ENCODE results near the gene STUB1.

The STUB1 gene

GRCh38 chr16:693364-693763, 13.2 kb downstream of the STUB1 start:
- no peak overlapping the region for H3K27ac ChIP-seq

GRCh38 chr16:693766-694165, 13.6 kb downstream of the STUB1 start:
- Histone ChIP-seq H3K9me3 (ENCODE audit: severe bottlenecking) (no peaks in the 10 kb centered on the region), H3K27me3 (ENCODE audit: insufficient read depth, low read depth, severe bottlenecking) (no peaks in the 10 kb centered on the region), H3K4me3 (ENCODE audit: low read depth, low read length) (no peak overlapping the region), H3K27ac (no peak overlapping the region), H3K36me3 (peaks cover 11% of the 10 kb centered on the region)
- TF ChIP-seq CTCF (IDR thresholded peaks at IDR 0.05; ENCODE audit: low read depth, low read length) = no peak
- DNase-seq = no peak

More at GRCh38 chr16:693364-693763, 13.2 kb downstream of the STUB1 start:
- no peaks in the 10 kb centered on the region for H3K27me3 ChIP-seq (ENCODE audit: insufficient read depth, low read depth, severe bottlenecking)
- no peaks in the 10 kb centered on the region for H3K9me3 ChIP-seq (ENCODE audit: severe bottlenecking)
- no peak for TF ChIP-seq CTCF (IDR thresholded peaks at IDR 0.05; ENCODE audit: low read depth, low read length)
- no peak overlapping the region for H3K4me3 ChIP-seq (ENCODE audit: low read depth, low read length)
- DNase-seq = no peak
- peaks cover 11% of the 10 kb centered on the region for H3K36me3 ChIP-seq

GRCh38 chr16:694187-694862, 14.1 kb downstream of the STUB1 start:
- no peaks in the 10 kb centered on the region for H3K9me3 ChIP-seq (ENCODE audit: severe bottlenecking)
- no peaks in the 10 kb centered on the region for H3K27me3 ChIP-seq (ENCODE audit: insufficient read depth, low read depth, severe bottlenecking)
- no peak for TF ChIP-seq CTCF (IDR thresholded peaks at IDR 0.05; ENCODE audit: low read depth, low read length)
- no peak for DNase-seq
- no peak overlapping the region for H3K4me3 ChIP-seq (ENCODE audit: low read depth, low read length)
- no peak overlapping the region for H3K27ac ChIP-seq
- peaks cover 11% of the 10 kb centered on the region for H3K36me3 ChIP-seq

GRCh38 chr16:694863-695354, 14.7 kb downstream of the STUB1 start:
- Histone ChIP-seq H3K9me3 (ENCODE audit: severe bottlenecking) (no peaks in the 10 kb centered on the region), H3K27me3 (ENCODE audit: insufficient read depth, low read depth, severe bottlenecking) (no peaks in the 10 kb centered on the region), H3K4me3 (ENCODE audit: low read depth, low read length) (no peak overlapping the region), H3K27ac (no peak overlapping the region), H3K36me3 (peaks cover 11% of the 10 kb centered on the region)
- no peak for TF ChIP-seq CTCF (IDR thresholded peaks at IDR 0.05; ENCODE audit: low read depth, low read length)
- no peak for DNase-seq

GRCh38 chr16:695355-696089, 15.3 kb downstream of the STUB1 start:
- Histone ChIP-seq H3K36me3 (peaks cover 11% of the 10 kb centered on the region), H3K4me3 (ENCODE audit: low read depth, low read length) (no peak overlapping the region), H3K27me3 (ENCODE audit: insufficient read depth, low read depth, severe bottlenecking) (no peaks in the 10 kb centered on the region), H3K27ac (no peak overlapping the region), H3K9me3 (ENCODE audit: severe bottlenecking) (no peaks in the 10 kb centered on the region)
- TF ChIP-seq CTCF (IDR thresholded peaks at IDR 0.05; ENCODE audit: low read depth, low read length) = no peak
- DNase-seq = no peak

Measured in WERI-Rb-1 (cell line).